Natural killer cell treated with Interleukin-12 subunit alpha and Interleukin-12 subunit beta and Interleukin-15 and Interleukin-18, amount 100 ng/mL, for 72 hours (primary cell): ENCODE results near the gene COL28A1. TPM values are rescaled to one million over a fixed set of nuclear protein-coding genes. Genes with fewer than 3 reads are reported as not detected.
A peak's percentile ranks its signal among the peaks of the same experiment; 100 is the strongest.
"Not testable (repeated sequence)": the region's sequence is repeated elsewhere in the genome, so short reads cannot be mapped to it uniquely, and the experiment has no call there.

Source experiments
- ATAC-seq, 2 donors: fragments of 150-1000 bp; cut with Tn5 transposase in 1 of 2; sonication (Bioruptor Pico), chemical (Tn5 transposase) in 1 of 2; 2 replicates each; pipeline ENCODE4 v1.10.0; 2021
- DNase-seq: peaks from one replicate; pipeline ENCODE4 v3.0.0; 2022; ENCODE audit warnings: low spot score
- H3K27ac Mint-ChIP-seq, 2 donors: 1 replicate in 1 of 2; 2 replicates in 1 of 2; pipeline ENCODE4 v1.8.0; 2022; ENCODE audit warnings: mixed read lengths in 2 of 2, mild to moderate bottlenecking in 1 of 2, moderate library complexity in 1 of 2
- H3K27me3 Mint-ChIP-seq, 2 donors: 1 replicate in 1 of 2; 2 replicates in 1 of 2; pipeline ENCODE4 v1.8.0; 2022; ENCODE audit warnings: mixed read lengths in 2 of 2
- H3K36me3 Mint-ChIP-seq: one replicate; pipeline ENCODE4 v1.8.0; 2022; ENCODE audit warnings: mixed read lengths
- H3K4me1 Mint-ChIP-seq, 2 donors: 1 replicate in 1 of 2; 2 replicates in 1 of 2; pipeline ENCODE4 v1.8.0; 2022; ENCODE audit warnings: low read depth in 2 of 2, mixed read lengths in 2 of 2, mild to moderate bottlenecking in 1 of 2
- H3K4me3 Mint-ChIP-seq: one replicate; pipeline ENCODE4 v1.8.0; 2022; ENCODE audit warnings: mixed read lengths
- H3K9me3 Mint-ChIP-seq: 2 replicates; pipeline ENCODE4 v1.8.0; 2022; ENCODE audit warnings: mixed read lengths
- total RNA-seq, 2 donors: library from RNA; stranded (reverse); gene quantifications; one replicate each; pipeline ENCODE4 v1.2.3, GENCODE V29; 2022

The COL28A1 gene
- total RNA-seq, 2 donors from 2014 or later, result 0.24 TPM; not detected in 1

DNA sequence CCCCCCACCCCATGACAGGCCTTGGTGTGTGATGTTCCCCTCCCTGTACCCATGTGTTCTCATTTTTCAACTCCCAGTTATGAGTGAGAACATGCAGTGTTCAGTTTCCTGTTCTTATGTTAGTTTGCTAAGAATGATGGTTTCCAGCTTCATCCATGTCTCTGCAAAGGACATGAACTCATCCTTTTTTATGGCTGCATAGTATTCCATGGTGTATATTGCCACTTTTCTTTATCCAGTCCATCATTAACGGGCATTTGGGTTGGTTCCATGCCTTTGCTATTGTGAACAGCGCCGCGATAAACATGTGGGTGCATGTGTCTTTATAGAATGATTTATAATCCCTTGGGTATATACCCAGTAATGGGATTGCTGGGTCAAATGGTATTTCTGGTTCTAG is 147.5 kb downstream of the COL28A1 start:
- Mint-ChIP-seq H3K36me3 (peaks cover 20% of the 10 kb centered on the region), H3K27me3 (peaks cover 10 to 19% of the 10 kb centered on the region in 2 donors), H3K9me3 (peaks cover 13% of the 10 kb centered on the region)
- ATAC-seq, DNase-seq, H3K4me1 Mint-ChIP-seq, H3K4me3 Mint-ChIP-seq, H3K27ac Mint-ChIP-seq: not testable (repeated sequence)

DNA sequence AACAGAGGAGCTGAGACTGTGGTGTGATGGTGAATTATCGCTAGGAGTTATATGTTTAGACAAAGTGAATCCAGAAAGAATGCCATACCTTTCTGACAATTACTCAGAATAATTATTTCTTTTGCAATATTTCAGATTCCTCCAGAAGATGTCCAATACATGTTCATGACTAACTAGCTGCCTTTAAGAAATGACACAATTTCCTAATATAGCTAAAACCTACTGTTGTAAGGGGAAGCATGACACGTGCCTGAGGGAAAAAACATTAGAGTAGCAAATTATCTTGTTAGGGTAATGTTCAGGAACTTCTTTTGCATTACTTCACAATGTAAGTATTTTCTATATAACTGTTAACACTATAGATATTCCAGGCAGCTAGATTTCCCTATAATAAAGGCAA is 150.3 kb downstream of the COL28A1 start:
- no peaks in the 10 kb centered on the region for H3K4me1 Mint-ChIP-seq
- H3K27me3 Mint-ChIP-seq, result no peaks in the 10 kb centered on the region
- ATAC-seq, result no peak
- H3K36me3 Mint-ChIP-seq, result no peaks in the 10 kb centered on the region
- H3K27ac Mint-ChIP-seq, result no peak overlapping the region
- H3K4me3 Mint-ChIP-seq, result no peak overlapping the region
- no peaks in the 10 kb centered on the region for H3K9me3 Mint-ChIP-seq
- no peak for DNase-seq

DNA sequence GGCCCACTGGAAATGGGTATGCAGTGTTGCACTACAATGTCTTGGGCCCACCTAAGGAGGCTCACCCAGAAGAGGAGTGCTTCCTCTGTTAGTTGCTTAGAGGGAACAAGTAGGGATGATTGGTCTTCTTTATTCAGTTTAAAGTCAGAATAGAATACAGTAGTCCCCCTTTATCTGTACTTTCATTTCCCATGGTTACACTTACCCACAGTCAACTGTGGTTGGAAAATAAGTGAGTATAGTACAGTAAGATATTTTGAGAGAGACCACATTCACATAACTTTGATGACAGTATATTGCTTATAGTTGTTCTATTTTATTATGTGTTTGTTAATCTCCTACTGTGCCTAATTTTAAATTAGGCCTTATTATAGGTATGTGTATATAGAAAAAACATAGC is 151.4 kb downstream of the COL28A1 start:
- H3K9me3 Mint-ChIP-seq, result no peaks in the 10 kb centered on the region
- H3K4me3 Mint-ChIP-seq, result no peak overlapping the region
- no peak overlapping the region for H3K27ac Mint-ChIP-seq
- H3K36me3 Mint-ChIP-seq, result no peaks in the 10 kb centered on the region
- no peaks in the 10 kb centered on the region for H3K27me3 Mint-ChIP-seq
- ATAC-seq, result peak in 1 of 2 donors; percentile 15
- no peaks in the 10 kb centered on the region for H3K4me1 Mint-ChIP-seq
- DNase-seq, result no peak

DNA sequence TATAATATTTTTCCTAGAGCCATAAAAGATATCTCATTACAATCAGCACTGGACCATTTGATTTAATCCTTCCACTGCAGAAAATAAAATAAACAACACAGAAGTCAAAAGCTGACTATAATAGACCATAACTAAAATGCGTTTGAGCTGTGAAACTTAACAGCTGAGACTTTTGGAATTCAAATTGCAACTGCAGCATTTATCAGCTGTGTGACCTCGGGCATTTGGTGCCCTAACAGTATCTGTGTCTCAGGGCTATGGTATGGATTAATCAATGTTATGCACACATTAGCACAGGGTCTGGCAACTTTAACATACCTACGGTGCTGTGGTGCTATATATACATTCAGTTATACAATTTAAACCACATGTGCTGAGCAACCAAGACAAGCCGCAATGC is 160.1 kb downstream of the COL28A1 start:
- H3K27me3 Mint-ChIP-seq, result peaks cover 0 to 2% of the 10 kb centered on the region in 2 donors
- ATAC-seq, result no peak
- H3K36me3 Mint-ChIP-seq, result no peaks in the 10 kb centered on the region

DNA sequence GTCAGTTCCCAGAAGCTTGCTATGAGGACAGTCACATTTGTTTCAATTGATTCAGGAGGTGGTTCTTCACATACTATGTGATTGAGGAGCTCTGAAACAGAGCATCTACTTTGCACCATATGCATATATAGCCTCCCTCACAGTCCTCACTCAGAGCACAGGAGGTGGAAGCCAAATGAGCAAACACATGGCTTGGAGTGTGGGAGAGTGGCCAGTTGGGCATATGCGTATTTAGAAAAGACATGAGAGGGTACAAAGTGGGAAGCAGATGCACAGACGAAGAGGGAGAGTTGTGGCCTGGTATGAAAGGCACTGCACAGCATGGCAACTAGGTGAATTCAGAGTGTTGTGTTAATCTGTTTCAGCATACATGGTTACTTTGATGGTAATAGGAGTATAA is 165.6 kb downstream of the COL28A1 start:
- Mint-ChIP-seq H3K4me1 (no peaks in the 10 kb centered on the region), H3K36me3 (no peaks in the 10 kb centered on the region), H3K27me3 (peaks cover 0 to 2% of the 10 kb centered on the region in 2 donors), H3K9me3 (no peaks in the 10 kb centered on the region), H3K4me3 (no peak overlapping the region), H3K27ac (no peak overlapping the region)
- ATAC-seq (no peak), DNase-seq (no peak)

More for the DNA sequence above, 160.1 kb downstream of the COL28A1 start:
- H3K9me3 Mint-ChIP-seq, result no peaks in the 10 kb centered on the region
- DNase-seq, result no peak
- no peak overlapping the region for H3K4me3 Mint-ChIP-seq
- no peaks in the 10 kb centered on the region for H3K4me1 Mint-ChIP-seq
- H3K27ac Mint-ChIP-seq, result no peak overlapping the region

DNA sequence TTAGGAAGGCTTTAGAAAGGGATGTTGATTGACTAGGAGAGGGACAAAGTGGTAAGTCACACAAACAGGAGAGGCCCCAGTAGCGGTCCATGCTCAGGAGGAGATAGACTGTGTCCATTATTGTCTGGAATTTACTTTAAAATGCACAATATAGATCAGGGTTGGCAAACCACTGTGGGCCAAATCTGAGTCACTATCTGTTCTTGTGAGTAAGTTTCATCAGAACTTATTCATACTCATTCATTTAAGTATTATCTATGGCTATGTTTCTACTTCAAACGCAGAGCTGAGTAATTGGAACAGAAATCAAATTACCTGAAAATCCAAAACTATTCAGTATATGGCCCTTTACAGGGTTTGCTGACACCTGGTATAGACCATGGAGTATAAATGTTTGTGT is 166.5 kb downstream of the COL28A1 start:
- Mint-ChIP-seq H3K27ac (no peak overlapping the region), H3K27me3 (peaks cover 2 to 9% of the 10 kb centered on the region in 2 donors), H3K4me1 (no peaks in the 10 kb centered on the region), H3K36me3 (no peaks in the 10 kb centered on the region), H3K4me3 (no peak overlapping the region), H3K9me3 (no peaks in the 10 kb centered on the region)
- DNase-seq (no peak), ATAC-seq (peak in 1 of 2 donors; percentile 48)

DNA sequence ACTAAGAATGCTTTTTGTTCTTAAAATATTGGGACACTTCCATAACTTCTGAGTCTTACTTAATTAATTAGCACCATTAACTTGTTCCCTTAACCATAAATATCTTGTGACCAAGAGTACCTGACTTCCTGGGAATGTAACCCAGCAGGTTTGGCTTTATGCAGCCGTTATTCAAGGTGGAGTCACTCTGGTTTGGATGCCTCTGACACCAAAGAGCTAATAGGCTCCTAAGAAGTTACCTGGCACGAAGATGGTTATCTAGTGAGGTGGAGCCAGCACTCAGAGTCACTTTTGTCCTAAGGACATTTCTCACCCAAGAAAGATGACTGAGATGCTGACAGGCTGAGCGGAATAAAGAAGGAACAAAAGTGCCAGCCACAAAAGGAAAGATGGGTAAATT is 181.0 kb downstream of the COL28A1 start:
- no peaks in the 10 kb centered on the region for H3K36me3 Mint-ChIP-seq
- H3K27ac Mint-ChIP-seq, result no peak overlapping the region
- peaks cover 8 to 21% of the 10 kb centered on the region in 2 donors for H3K27me3 Mint-ChIP-seq
- no peak overlapping the region for H3K4me3 Mint-ChIP-seq
- H3K4me1 Mint-ChIP-seq, result no peaks in the 10 kb centered on the region
- no peaks in the 10 kb centered on the region for H3K9me3 Mint-ChIP-seq
- ATAC-seq (no peak), DNase-seq (no peak)

DNA sequence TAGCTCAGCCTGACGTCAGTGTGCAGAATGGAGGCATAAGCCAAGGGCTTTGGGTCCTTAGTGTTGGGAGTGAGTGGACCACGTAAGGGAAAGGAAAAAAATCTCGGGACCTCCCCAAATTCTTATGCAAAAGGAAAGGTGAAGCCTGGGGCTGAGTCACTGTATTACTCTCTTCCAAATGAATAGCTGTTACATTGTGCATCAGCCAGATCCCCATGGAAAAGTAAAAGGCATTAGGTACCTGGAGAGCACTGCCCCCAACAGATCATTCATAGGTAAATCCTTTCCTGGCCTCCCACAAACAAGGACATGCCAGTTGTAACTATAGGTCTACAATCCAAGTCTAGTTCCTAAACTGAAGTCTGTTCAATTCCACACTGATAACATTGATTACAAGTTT is 182.8 kb downstream of the COL28A1 start:
- Mint-ChIP-seq H3K27me3 (peaks cover 9 to 26% of the 10 kb centered on the region in 2 donors), H3K27ac (no peak overlapping the region), H3K4me3 (no peak overlapping the region), H3K4me1 (no peaks in the 10 kb centered on the region), H3K9me3 (no peaks in the 10 kb centered on the region), H3K36me3 (no peaks in the 10 kb centered on the region)
- ATAC-seq, result no peak
- DNase-seq, result no peak

DNA sequence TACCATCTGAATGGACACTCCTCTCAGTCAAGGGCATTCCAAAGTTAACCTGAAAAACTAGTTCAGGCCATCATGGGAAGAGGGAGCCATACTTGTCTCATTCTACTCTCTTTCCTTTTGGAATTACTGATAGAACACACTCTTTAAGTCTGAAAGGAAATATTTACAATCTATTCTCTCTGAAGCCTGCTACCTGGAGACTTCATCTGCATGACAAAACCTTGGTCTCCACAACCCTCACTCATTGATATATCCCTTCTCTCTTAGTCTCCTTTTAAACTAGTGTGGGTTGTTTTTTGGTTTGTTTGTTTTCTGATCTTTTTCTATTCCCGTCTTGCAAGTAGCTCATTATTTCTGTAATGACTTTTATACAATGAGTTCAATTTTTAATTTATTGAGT is 183.8 kb downstream of the COL28A1 start:
- no peak for DNase-seq
- Mint-ChIP-seq H3K27ac (no peak overlapping the region), H3K9me3 (no peaks in the 10 kb centered on the region), H3K27me3 (peaks cover 12 to 32% of the 10 kb centered on the region in 2 donors), H3K4me3 (no peak overlapping the region), H3K4me1 (no peaks in the 10 kb centered on the region), H3K36me3 (no peaks in the 10 kb centered on the region)
- ATAC-seq, result no peak

DNA sequence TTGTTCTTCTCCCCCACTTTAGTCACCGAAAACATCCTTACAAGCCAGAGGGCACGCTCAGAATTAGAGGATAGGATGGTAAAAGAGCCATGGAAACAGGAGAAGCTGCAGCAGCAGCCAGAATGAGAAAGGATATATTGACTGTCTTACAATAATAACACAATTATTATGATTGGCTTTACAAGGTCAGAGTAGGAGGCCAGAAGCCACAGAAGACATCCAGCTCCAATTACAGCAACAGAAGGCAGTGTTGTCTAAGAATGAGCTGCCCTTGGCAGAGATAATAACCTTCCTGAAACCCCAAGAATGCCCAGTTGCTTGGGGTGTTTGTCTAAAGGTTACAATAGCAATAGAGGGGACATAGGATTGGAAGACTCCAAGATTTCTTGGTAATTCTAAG is 184.5 kb downstream of the COL28A1 start:
- Mint-ChIP-seq H3K9me3 (no peaks in the 10 kb centered on the region), H3K4me3 (no peak overlapping the region), H3K27ac (no peak overlapping the region), H3K36me3 (no peaks in the 10 kb centered on the region), H3K4me1 (no peaks in the 10 kb centered on the region), H3K27me3 (peaks cover 12 to 32% of the 10 kb centered on the region in 2 donors)
- ATAC-seq (no peak), DNase-seq (no peak)

DNA sequence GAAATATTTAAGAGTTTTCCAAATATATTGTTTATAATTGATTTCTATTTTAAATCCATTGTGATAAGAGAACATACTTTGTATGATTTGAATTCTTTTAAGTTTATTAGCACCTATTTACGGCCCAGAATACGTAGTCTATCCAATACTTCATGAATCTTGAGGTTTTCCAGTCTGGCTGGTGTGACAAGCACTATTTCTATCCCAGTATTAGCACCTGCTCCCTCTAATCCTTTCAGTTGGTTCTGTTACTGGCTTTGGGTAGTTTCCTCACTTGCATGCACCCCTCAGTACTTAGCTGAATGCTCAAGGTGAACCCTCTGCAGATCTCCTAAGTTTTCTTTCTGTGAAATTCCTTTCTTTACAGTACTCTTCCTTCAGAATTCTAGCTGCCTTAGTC is 186.5 kb downstream of the COL28A1 start:
- Mint-ChIP-seq H3K27ac (no peak overlapping the region), H3K4me1 (no peaks in the 10 kb centered on the region), H3K4me3 (no peak overlapping the region), H3K36me3 (no peaks in the 10 kb centered on the region), H3K9me3 (no peaks in the 10 kb centered on the region), H3K27me3 (peaks cover 20 to 32% of the 10 kb centered on the region in 2 donors)
- ATAC-seq (no peak), DNase-seq (no peak)

DNA sequence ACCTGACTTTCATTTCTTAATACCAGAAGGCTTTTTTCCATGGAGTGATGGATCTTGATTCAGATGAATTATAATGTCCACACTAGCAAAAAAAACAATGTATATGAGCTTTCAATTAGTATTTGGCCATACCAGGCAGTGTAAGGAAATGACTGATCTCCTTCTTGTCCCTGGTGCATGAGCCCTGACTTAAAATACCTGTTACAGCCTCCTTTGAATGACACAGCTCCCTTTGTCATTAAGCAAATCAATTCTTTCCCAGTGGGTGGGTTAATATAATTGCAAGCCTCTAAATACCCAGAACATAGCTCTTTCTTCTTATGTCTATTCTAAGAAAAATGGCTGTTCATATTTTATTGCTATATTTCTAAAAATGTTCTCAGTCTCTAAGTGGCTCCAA is 188.6 kb downstream of the COL28A1 start:
- H3K36me3 Mint-ChIP-seq, result no peaks in the 10 kb centered on the region
- no peak for ATAC-seq
- no peak for DNase-seq
- H3K27ac Mint-ChIP-seq, result no peak overlapping the region
- H3K27me3 Mint-ChIP-seq, result peaks cover 17 to 46% of the 10 kb centered on the region in 2 donors
- H3K4me1 Mint-ChIP-seq, result no peaks in the 10 kb centered on the region
- no peak overlapping the region for H3K4me3 Mint-ChIP-seq
- H3K9me3 Mint-ChIP-seq, result no peaks in the 10 kb centered on the region

DNA sequence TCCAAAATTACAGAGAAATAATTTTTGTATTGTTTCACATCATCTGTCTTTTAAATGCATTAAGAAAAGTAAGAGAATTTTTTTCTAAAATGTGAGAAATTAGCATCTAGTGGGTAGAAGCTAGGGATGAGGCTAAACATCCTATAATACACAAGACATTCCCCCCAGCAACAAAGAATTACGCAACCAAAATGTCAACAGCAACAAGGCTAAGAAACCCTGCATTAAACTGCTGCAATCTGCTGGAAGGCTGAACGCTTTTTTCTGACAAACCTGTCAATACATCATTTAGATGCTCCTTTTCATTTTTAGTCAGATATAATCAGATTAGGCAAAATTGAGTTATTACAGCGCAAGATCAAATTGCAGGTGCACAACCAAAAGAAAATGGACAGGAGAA is 191.1 kb downstream of the COL28A1 start:
- DNase-seq (no peak), ATAC-seq (no peak)
- Mint-ChIP-seq H3K9me3 (no peaks in the 10 kb centered on the region), H3K4me1 (no peaks in the 10 kb centered on the region), H3K4me3 (no peak overlapping the region), H3K36me3 (no peaks in the 10 kb centered on the region), H3K27ac (no peak overlapping the region), H3K27me3 (peaks cover 12 to 42% of the 10 kb centered on the region in 2 donors)

DNA sequence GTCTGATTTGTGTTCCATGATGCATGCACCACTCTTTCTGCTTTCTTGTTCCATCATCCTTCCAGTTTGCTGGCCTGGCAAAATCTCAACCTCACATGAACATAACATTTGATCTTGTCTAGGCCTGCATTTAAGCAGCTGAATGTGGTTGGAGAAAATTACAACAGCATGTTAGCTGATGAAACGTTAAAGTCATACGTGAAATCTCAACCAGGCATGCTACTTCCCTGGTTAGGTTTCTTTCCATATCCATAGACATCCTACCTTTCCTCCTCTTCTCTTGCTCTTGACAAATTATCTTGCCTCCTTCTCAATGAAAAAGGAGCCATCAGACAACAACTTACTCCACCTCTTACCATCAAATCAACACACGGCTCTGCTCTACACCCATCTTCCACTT is 199.8 kb downstream of the COL28A1 start:
- H3K4me3 Mint-ChIP-seq, result no peak overlapping the region
- H3K27ac Mint-ChIP-seq, result no peak overlapping the region
- peaks cover 5% of the 10 kb centered on the region for H3K9me3 Mint-ChIP-seq
- no peaks in the 10 kb centered on the region for H3K36me3 Mint-ChIP-seq
- H3K4me1 Mint-ChIP-seq, result peaks cover 5 to 7% of the 10 kb centered on the region in 2 donors
- peaks cover 2 to 14% of the 10 kb centered on the region in 2 donors for H3K27me3 Mint-ChIP-seq
- ATAC-seq (no peak), DNase-seq (no peak)

DNA sequence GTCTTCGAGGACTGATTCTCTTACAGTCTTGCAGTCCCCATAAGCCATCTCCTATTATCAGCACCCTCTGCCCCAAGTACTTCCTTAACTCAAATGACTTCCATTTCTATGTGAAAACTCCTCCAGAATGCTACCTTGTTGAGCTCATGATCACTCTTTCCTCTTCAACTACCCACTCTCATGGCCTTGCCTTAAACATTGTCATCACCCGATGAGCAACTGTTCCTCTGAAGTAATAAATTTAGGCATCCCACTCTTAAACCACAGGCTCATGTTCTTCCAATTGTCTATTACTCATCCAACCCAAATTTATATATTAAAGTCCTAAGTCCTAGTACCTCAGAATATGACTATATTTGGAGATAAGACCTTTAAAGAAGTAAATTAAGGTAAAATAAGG is 200.5 kb downstream of the COL28A1 start:
- H3K4me1 Mint-ChIP-seq, result peaks cover 5 to 7% of the 10 kb centered on the region in 2 donors
- no peak overlapping the region for H3K4me3 Mint-ChIP-seq
- no peaks in the 10 kb centered on the region for H3K36me3 Mint-ChIP-seq
- H3K27me3 Mint-ChIP-seq, result peaks cover 6 to 17% of the 10 kb centered on the region in 2 donors
- H3K27ac Mint-ChIP-seq, result no peak overlapping the region
- peaks cover 5% of the 10 kb centered on the region for H3K9me3 Mint-ChIP-seq
- ATAC-seq (no peak), DNase-seq (no peak)
